HG02938 (cell line): ENCODE measurements around the gene NOL4L.

Experiments used
- ATAC-seq: cut with Tn5 transposase; IDR thresholded peaks from one replicate; pipeline ENCODE4 v1.9.1; 2021; ENCODE audit warnings: mild to moderate bottlenecking, moderate library complexity; ENCODE audit not compliant: unreplicated experiment

Gene NOL4L

GRCh38 chr20:32614303-32614702 lies 29.2 kb upstream of the NOL4L start:
- no peak for ATAC-seq

DNA sequence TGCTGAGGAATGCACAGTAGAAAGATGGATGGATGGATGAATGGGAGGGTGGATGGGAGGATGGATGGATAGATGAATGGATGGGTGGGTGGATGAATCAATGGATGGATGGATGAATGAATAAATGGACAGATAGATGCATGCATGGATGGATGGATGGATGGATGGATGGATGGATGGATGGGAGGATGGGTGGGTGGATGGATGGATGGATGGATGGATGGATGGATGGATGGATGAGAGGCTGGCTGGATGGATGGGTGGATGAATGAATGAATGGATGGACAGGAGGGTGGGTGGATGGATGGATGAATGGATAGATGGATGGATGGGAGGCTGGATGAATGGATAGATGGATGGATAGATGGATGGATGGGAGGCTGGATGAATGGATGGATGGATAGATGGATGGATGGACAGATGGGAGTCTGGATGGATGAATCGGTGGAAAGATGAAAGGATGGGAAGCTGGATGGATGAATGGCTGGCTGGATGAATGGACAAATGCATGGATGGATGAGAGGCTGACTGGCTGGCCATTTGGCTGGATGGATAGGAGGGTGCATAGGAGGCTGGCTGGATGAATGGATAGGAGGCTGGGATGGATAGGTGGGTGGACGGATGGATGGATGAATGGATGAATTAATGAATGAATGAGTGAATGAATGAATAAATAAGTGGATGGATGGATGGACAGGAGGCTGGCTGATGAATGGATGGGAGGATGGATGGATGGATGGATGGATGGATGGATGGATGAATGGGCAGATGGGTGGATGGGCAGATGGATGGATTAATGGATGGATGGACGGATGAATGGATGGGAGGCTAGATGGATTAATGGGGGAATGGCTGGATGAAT lies 28.3 kb upstream of the NOL4L start:
- no peak for ATAC-seq

DNA sequence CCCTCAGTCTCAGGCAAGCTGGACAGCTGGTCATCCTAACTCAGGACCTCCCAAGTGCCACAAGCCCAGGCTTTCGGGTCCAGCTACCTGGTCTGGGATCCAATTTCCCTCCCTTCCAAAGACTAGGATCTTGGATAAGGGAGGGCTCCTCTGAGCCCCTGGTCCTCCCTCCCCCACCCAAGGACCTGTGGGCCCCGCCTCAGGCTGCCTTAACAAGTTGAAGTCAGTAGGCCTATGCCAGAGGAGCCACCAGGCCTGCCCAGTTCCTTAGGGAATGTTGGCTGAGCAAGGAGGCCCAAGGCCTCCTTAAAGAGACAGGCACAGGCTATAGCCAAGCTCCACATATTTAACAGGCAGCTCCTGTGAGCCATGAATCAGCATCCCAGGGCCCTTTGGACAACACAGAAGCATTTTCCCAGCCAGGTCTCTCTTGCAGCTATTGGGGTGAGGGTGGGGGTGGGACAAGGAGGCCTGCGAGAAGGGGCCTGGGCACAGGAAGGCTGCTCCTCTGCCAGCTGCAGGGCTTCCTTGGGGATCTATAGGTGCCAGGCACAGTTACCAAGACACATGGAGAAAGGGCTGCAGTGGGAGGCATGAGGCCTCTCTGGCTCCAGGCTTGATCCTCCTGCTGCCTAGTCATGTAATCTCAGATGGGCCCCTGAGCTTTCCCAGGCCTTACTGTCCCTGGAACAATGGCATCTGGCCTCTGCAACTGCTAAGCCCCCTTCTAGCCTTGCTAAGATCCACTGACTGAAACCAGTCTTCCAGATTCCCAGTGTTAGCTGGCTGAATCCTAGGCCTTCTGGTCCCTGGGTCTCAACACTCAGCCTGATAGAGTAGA lies 27.4 kb upstream of the NOL4L start:
- ATAC-seq = no peak

GRCh38 chr20:32611868-32612267 lies 26.7 kb upstream of the NOL4L start:
- no peak for ATAC-seq

GRCh38 chr20:32611286-32611685 lies 26.2 kb upstream of the NOL4L start:
- no peak for ATAC-seq

GRCh38 chr20:32610472-32611218 lies 25.5 kb upstream of the NOL4L start:
- ATAC-seq = no peak

DNA sequence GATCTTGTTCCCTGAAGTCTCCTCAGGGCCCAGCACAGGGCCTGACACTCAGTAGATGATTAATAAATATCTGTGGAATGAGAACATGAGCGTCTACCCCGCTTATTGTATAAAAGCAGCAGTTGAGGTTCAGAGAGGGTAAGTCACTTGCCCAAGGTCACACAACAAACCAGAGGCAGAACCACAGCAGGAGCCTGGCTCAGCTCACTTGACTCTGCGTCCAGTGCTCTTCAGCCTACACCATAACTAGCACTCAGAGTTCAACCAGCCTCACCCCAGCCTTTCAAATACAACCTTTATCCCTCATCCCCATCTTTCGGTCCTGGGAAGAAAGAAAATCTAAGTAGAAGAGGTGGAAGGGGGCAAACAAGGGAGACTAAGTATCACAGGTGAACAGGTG lies 24.9 kb upstream of the NOL4L start:
- no peak for ATAC-seq

DNA sequence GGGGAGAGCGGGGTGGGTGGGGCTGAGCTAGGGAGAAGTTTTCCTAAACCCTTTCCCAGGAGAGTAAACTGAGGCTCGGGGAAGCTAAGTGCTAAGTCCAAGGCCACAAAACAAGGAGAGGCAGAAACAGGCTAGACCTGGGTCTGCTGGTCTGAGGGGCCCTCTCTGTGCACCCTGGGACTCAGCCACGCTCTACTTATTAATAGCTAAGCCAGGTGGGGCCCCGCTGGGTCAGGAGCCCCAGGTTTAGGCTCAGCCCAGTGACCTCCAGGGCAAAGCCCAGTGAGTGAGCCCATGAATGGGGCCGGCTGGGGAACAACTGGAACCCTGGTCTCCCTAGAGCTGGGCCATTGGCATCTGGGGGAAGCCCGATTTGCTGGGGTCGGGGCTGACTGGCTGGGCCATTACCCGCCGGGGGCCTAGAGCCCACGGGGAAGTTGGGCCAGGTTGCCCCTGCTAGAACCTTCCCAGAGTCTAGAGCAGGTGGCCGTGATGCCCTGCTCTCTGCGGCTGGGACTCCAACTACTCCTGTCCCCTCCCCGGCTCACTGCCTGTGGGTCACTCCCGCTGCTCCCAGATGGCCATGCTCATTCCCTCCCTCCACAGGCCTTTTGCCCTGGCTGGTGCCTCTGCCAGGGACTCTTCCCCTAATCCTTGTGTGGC lies 24.1 kb upstream of the NOL4L start:
- no peak for ATAC-seq

- ATAC-seq = no peak
Observed at GRCh38 chr20:32608664-32609015, 23.5 kb upstream of the NOL4L start.

- no peak for ATAC-seq
Observed at GRCh38 chr20:32607727-32608663, 22.9 kb upstream of the NOL4L start.

- no peak for ATAC-seq
Observed at GRCh38 chr20:32607324-32607723, 22.2 kb upstream of the NOL4L start.

GRCh38 chr20:32606790-32607189 lies 21.7 kb upstream of the NOL4L start:
- no peak for ATAC-seq

GRCh38 chr20:32606107-32606506 lies 21.0 kb upstream of the NOL4L start:
- ATAC-seq = no peak

GRCh38 chr20:32605167-32605656 lies 20.1 kb upstream of the NOL4L start:
- ATAC-seq = no peak

DNA sequence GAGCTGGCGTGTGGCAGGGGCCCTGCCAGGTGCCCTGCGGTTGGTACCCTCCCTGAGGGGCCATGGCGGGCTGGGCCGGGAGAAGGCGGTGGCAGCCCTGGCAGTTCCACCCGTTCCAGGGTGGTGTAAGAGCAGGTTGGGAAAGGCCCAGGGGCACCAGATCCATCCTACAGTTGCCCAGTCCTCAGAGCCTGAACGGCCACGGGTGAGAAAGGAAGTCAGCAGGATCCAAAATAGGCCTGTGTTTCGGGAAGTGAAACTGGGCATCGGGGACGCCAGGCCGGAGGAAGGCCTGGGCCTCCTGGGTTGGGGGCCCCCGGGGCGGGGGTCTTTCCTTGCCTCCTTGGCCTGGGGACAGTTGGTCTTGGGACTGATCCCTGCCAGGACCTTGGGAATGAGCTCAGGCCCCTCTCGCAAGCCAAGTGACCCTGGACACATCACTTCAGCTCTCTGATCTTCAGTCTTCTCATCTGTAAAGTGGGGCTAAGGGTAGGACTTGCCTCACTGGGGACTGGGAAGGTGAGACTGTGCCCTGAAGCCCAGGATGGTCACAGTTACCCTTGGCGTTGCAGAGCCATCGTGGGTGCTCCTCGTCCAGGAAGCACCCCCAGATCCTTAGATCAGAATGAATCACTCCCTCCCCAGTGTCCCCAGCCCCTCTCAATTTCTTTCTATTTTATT lies 18.1 kb upstream of the NOL4L start:
- ATAC-seq = no peak

- no peak for ATAC-seq
Observed at GRCh38 chr20:32602273-32602672, 17.1 kb upstream of the NOL4L start.

DNA sequence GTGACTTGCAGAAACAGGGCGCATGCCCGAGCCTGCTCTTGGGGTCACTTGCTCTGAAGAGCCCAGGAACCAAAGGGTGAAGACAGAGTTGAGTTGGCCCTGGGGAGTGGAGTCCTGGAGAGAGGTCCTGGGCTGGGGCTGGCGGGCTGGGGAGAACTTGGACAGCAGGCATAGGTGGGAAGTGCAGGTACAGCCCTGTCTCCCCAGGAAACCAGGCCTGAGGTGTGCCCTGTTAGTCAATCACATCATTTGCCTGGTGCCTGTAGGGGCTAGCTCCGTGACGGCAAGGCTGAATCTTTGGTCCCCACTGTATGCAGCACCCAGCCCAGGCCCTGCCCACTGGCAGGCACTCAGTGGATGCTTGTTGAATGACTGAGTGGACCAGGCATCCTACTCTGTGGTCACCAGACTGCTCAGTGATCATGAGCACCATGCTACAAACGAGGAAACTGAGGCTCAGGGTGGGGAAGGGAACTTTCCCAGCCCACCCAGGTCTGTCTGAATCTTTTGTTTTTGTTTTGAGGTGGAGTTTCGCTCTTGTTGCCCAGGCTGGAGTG lies 15.6 kb upstream of the NOL4L start:
- no peak for ATAC-seq

DNA sequence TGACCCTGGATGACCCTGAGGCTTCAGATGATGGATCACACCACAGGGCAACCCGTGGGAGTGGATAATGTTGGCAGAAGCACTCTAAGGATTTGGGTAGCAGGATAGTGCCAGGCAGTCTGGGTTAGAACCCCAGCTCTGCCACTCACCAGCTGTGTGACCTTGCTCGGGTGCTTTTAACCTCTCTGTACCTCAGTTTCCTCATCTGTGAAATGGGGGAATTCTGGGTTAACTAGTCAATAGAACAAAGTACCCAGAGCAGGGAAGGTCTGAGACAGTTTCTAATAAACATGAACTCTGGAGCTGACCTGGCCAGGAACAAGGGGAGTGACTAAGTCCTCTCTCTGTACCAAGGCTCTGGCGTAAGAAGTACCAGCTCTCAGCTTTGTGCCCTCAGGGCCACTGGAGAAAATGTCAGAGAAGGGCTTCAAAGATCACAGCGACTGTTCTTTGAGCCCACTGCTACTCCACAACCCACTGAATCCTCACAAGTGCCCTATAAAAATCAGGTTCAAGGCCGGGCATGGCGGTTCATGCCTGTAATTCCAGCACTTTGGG lies 14.7 kb upstream of the NOL4L start:
- ATAC-seq = no peak
